ENCODE measurements around the gene CRACDL. TPM values are rescaled to one million over a fixed set of nuclear protein-coding genes. Genes with fewer than 3 reads are reported as not detected.

The CRACDL gene
- total and polyA plus RNA-seq, 2 donors (not counting 3 experiments of a cell fraction or from before 2014, with no cell fraction given): 0.92 to 6.3 TPM

- H3K9me1 ChIP-seq (replicated peaks; ENCODE audit: control insufficient read depth, extremely low read depth, insufficient read depth, low read length): no peaks in the 10 kb centered on the region
- H3K4me3 ChIP-seq (replicated peaks in 1 of 3; ENCODE audit: insufficient read depth in 1 of 3, low read depth in 1 of 3, low read length in 3 of 3): no peak overlapping the region
- no peak overlapping the region for H3K27ac ChIP-seq (ENCODE audit: insufficient read depth, low read depth, low read length)
- no peak overlapping the region for H2AFZ ChIP-seq (ENCODE audit: low read depth, low read length)
- intact Hi-C loops (cut with micrococcal nuclease): no loop called here
- no peaks in the 10 kb centered on the region for H3K36me3 ChIP-seq (ENCODE audit: control insufficient read depth in 2 of 2, extremely low read depth in 1 of 2, insufficient read depth in 2 of 2, low read length in 2 of 2)
- BruUV-seq (replicated peaks): no TSS peak
- no peak overlapping the region for H3K9ac ChIP-seq (replicated peaks; ENCODE audit: extremely low read depth, insufficient read depth, low read length)
- FAIRE-seq (no peak), DNase-seq (ENCODE audit: low read depth, low spot score) (no peak)
- no peaks in the 10 kb centered on the region for H3K79me2 ChIP-seq (ENCODE audit: control insufficient read depth, insufficient read depth, low read length)
- no peak for TF ChIP-seq MAX (IDR thresholded peaks at IDR 0.05; ENCODE audit: insufficient read depth, insufficient read length)
- no peak for TF ChIP-seq FOS (IDR thresholded peaks at IDR 0.05; ENCODE audit: borderline replicate concordance, insufficient read depth, low read length)
- no peak for TF ChIP-seq JUN (IDR thresholded peaks at IDR 0.05; ENCODE audit: borderline replicate concordance, insufficient read depth, insufficient read length, low read depth)
- no peak for TF ChIP-seq POLR2AphosphoS5 (IDR thresholded peaks at IDR 0.05; ENCODE audit: insufficient read depth, low read depth, low read length)
- TF ChIP-seq GATA2 (IDR thresholded peaks at IDR 0.05; ENCODE audit: insufficient read depth, insufficient read length, low read depth, low read length): no peak
- TF ChIP-seq CTCF (IDR thresholded peaks at IDR 0.05; ENCODE audit: extremely low read depth in 1 of 2, insufficient read depth in 1 of 2, low read depth in 1 of 2, low read length in 2 of 2): no peak
- TF ChIP-seq EZH2 (IDR thresholded peaks at IDR 0.05; ENCODE audit: borderline replicate concordance, low read depth, low read length, severe bottlenecking): no peak
- TF ChIP-seq MYC (IDR thresholded peaks at IDR 0.05; ENCODE audit: low read depth, low read length): no peak
- TF ChIP-seq POLR2A (IDR thresholded peaks at IDR 0.05; ENCODE audit: low read depth, low read length): no peak
- dilution Hi-C loops (cut with MboI; ENCODE audit: extremely low pct_ligation_motif_present, low sequenced_read_pairs): no loop called here
- H4K20me1 ChIP-seq (replicated peaks; ENCODE audit: control insufficient read depth, extremely low read depth, insufficient read depth, low read length): no peaks in the 10 kb centered on the region
- no peak overlapping the region for H3K4me2 ChIP-seq (ENCODE audit: insufficient read depth, low read length)
- H3K27me3 ChIP-seq (ENCODE audit: control insufficient read depth in 2 of 2, insufficient read depth in 2 of 2, low read length in 2 of 2): no peaks in the 10 kb centered on the region
- H3K4me1 ChIP-seq (ENCODE audit: control insufficient read depth, extremely low read depth, insufficient read depth, low read length): no peaks in the 10 kb centered on the region
- H3K9me3 ChIP-seq (replicated peaks; ENCODE audit: control insufficient read depth, insufficient read depth, low read length): no peaks in the 10 kb centered on the region
- ChIA-PET POLR2A (no interaction called here), CTCF (no interaction called here)
Observed at GRCh38 chr2:98874186-98874689, 61.8 kb downstream of the CRACDL start.
